ENCODE measurements around the gene TFAP2D. TPM values are rescaled to one million over a fixed set of nuclear protein-coding genes. Genes with fewer than 3 reads are reported as not detected.

The TFAP2D gene
- total RNA-seq, 1 donor = not detected

DNA sequence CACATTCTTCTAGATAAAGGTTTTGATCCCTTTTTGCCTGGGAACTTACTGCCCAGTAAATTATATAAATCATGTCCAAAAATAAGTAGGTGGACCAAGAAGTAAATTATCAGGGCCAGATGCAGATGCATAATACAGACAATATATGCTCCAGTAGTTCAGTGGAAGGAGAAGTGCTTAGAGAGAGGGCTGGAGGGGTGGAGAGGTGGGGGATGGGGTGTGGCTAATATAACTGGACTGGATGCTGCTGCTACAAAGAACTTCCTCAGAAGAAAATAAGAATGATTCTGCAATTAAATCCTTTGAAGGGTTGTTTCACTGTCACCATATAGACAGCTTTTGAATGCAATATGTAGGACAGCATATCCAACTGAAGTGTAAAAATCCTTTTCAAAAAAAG, 14.8 kb upstream of the TFAP2D start:
- no peak for DNase-seq (ENCODE audit: low read depth)
- TF ChIP-seq CTCF (IDR thresholded peaks at IDR 0.05; ENCODE audit: insufficient read depth, low read depth, low read length) = no peak
- H3K4me3 ChIP-seq (ENCODE audit: low read depth, low read length) = no peak overlapping the region

DNA sequence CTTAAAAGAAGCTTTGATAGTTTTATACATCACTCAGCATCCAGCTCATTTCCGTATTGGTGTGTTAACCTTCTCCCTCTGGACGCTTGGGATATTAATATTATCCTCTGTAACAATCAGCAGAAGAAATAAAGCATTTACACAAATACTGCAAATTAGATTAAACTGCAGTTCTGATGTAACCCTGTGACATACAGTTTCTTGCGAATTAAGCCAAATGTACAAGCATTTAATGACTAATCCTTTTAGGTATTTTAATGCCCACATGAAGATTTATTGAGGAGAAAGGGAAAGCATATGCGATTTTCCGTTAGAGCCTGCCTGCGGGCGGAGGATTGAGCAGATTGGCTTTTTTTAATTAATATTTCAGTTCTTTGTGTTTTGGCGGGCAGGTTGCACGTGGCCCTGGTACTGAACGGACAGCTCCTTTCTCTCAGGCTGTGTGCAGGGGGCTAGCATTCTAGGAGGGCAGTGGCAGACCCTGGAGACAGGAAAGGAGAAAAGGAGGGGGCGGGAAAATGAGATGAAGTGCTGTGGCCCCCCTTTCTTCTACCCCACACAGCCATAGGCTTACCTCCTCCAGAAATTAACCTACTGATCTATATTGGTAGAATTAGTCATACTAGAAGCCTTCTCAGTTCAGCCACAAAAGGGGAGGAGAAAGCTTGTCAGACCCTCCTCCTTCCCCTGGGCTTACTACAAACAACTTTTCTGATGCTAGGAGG, 14.1 kb upstream of the TFAP2D start:
- no peak for DNase-seq (ENCODE audit: low read depth)
- H3K4me3 ChIP-seq (ENCODE audit: low read depth, low read length) = no peak overlapping the region
- no peak for TF ChIP-seq CTCF (IDR thresholded peaks at IDR 0.05; ENCODE audit: insufficient read depth, low read depth, low read length)

GRCh38 chr6:50706575-50706974, 6.8 kb upstream of the TFAP2D start:
- no peak for DNase-seq (ENCODE audit: low read depth)
- no peak overlapping the region for H3K4me3 ChIP-seq (ENCODE audit: low read depth, low read length)
- TF ChIP-seq CTCF (IDR thresholded peaks at IDR 0.05; ENCODE audit: insufficient read depth, low read depth, low read length) = no peak

DNA sequence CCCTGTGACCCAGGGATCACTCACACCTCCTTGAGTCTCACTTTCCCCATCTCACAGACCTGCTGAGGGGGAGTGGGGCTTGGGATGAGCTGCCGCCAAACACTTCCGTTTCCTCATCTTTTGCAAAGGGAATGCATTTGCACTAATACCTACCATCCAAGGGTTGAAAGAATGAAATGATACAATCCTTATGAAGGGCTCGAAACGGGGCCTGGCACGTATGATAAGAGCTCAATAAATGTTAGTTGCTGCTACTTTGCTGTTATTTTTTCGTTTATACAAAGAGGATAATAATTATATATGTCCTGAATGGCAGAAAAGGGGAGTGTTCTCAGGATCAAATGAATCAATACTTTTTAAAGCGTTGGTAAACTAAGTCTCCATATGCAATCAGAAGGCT, 6.1 kb upstream of the TFAP2D start:
- no peak overlapping the region for H3K4me3 ChIP-seq (ENCODE audit: low read depth, low read length)
- DNase-seq (ENCODE audit: low read depth) = no peak
- TF ChIP-seq CTCF (IDR thresholded peaks at IDR 0.05; ENCODE audit: insufficient read depth, low read depth, low read length) = no peak

- TF ChIP-seq CTCF (IDR thresholded peaks at IDR 0.05; ENCODE audit: insufficient read depth, low read depth, low read length) = no peak
- no peak for DNase-seq (ENCODE audit: low read depth)
- no peak overlapping the region for H3K4me3 ChIP-seq (ENCODE audit: low read depth, low read length)
Measured at GRCh38 chr6:50707652-50708300, 5.5 kb upstream of the TFAP2D start.

DNA sequence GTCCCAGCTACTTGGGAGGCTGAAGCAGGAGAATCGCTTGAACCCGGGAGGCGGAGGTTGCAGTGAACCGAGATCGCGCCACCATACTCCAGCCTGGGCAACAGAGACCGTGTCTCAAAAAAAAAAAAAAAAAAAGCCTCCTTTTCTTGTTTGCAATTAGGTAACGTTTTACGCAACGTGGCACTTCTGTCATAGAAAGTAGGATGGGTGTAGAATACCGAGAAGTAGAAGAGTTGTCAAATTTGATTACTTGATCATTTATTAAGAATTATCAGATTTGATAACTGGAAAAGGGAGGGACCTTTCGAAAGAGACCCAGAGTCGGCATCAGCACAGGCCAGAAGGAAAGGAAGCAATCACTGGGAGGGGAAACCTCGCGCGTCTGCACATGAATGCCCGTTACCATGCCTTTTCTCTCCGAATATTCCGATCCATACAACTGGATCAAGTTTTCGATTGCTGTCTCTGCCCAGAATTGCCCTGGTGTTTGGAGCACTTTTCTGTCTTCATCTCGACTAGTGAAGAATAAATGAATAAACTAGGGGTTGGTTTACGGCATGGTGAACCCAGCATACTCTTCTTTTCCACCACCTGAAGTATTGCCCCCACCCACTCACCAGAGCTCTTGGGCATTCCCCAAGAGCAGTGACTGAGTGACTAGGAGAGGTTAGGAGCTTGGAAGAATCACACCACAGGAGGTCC, 4.5 kb upstream of the TFAP2D start:
- no peak for DNase-seq (ENCODE audit: low read depth)
- no peak overlapping the region for H3K4me3 ChIP-seq (ENCODE audit: low read depth, low read length)
- no peak for TF ChIP-seq CTCF (IDR thresholded peaks at IDR 0.05; ENCODE audit: insufficient read depth, low read depth, low read length)
